ENCODE data around the gene OSBPL8. TPM values are rescaled to one million over a fixed set of nuclear protein-coding genes. Genes with fewer than 3 reads are reported as not detected.

Gene OSBPL8
- total and polyA plus RNA-seq, 4 donors: 8.6 to 114 (median 53.3) TPM

- no peak for DNase-seq
- Histone ChIP-seq H3K36me3 (ENCODE audit: control insufficient read depth in 4 of 4, insufficient read depth in 4 of 4, low read length in 4 of 4) (no peaks in the 10 kb centered on the region), H3K27ac (ENCODE audit: low read depth in 1 of 2, low read length in 1 of 2) (no peak overlapping the region), H3K9me3 (ENCODE audit: control insufficient read depth in 4 of 4, insufficient read depth in 3 of 4, low read length in 3 of 4) (peaks cover 0 to 8% (median 0%) of the 10 kb centered on the region in 4 donors), H3K4me3 (no peak overlapping the region), H3K27me3 (ENCODE audit: control insufficient read depth in 3 of 3, insufficient read depth in 3 of 3, low read length in 2 of 3) (no peaks in the 10 kb centered on the region), H3K9ac (ENCODE audit: insufficient read depth in 1 of 2, low read length in 2 of 2) (no peak overlapping the region), H3K4me1 (ENCODE audit: control insufficient read depth in 5 of 5, insufficient read depth in 5 of 5, low read length in 5 of 5) (peaks cover 0 to 5% (median 0%) of the 10 kb centered on the region in 5 donors)
- no peak for ATAC-seq (ENCODE audit: insufficient read depth, low FRiP score)
- WGBS, 2 donors: 84 to 96% methylated on average over 6 of the region's 6 CpGs
- TF ChIP-seq CTCF (IDR thresholded peaks at IDR 0.05; ENCODE audit: control extremely low read depth, extremely low read depth): no peak
Observed at GRCh38 chr12:76508128-76508980, 51.2 kb downstream of the OSBPL8 start.

- ATAC-seq (ENCODE audit: insufficient read depth, low FRiP score) (no peak), DNase-seq (no peak)
- Histone ChIP-seq H3K27me3 (ENCODE audit: control insufficient read depth in 3 of 3, insufficient read depth in 3 of 3, low read length in 2 of 3) (no peaks in the 10 kb centered on the region), H3K27ac (ENCODE audit: low read depth in 1 of 2, low read length in 1 of 2) (no peak overlapping the region), H3K36me3 (ENCODE audit: control insufficient read depth in 4 of 4, insufficient read depth in 4 of 4, low read length in 4 of 4) (peaks cover 0 to 3% (median 0%) of the 10 kb centered on the region in 4 donors), H3K4me3 (no peak overlapping the region), H3K9ac (ENCODE audit: insufficient read depth in 1 of 2, low read length in 2 of 2) (no peak overlapping the region), H3K9me3 (ENCODE audit: control insufficient read depth in 4 of 4, insufficient read depth in 3 of 4, low read length in 3 of 4) (peaks cover 0 to 2% (median 0%) of the 10 kb centered on the region in 4 donors), H3K4me1 (ENCODE audit: control insufficient read depth in 5 of 5, insufficient read depth in 5 of 5, low read length in 5 of 5) (peaks cover 0 to 5% (median 0%) of the 10 kb centered on the region in 5 donors)
- 92 to 97% methylated on average over 3 of the region's 3 CpGs for WGBS, 2 donors
- TF ChIP-seq CTCF (IDR thresholded peaks at IDR 0.05; ENCODE audit: control extremely low read depth, extremely low read depth): no peak
Observed at GRCh38 chr12:76506149-76506548, 53.4 kb downstream of the OSBPL8 start.

DNA sequence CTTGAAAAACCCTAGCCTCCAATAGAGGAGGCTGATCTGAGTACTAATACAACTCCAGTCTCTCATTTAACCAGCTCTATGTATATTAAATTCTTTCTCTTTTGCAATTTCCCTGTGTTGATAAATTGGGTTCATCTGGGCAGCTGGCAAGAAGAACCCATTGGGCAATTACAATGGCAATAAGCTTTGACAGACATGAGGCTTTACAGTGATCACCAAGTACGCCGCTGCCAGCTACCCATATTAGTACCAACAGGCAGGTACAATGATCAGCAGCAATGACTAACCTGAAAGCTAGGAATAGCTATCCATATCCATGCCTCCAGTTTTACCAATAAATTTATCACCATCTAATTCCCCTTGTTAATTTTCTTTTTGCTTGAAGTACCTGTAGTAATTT lies 54.5 kb downstream of the OSBPL8 start:
- Histone ChIP-seq H3K4me1 (ENCODE audit: control insufficient read depth in 5 of 5, insufficient read depth in 5 of 5, low read length in 5 of 5) (peaks cover 0 to 5% (median 0%) of the 10 kb centered on the region in 5 donors), H3K4me3 (no peak overlapping the region), H3K27me3 (ENCODE audit: control insufficient read depth in 3 of 3, insufficient read depth in 3 of 3, low read length in 2 of 3) (no peaks in the 10 kb centered on the region), H3K27ac (ENCODE audit: low read depth in 1 of 2, low read length in 1 of 2) (no peak overlapping the region), H3K9ac (ENCODE audit: insufficient read depth in 1 of 2, low read length in 2 of 2) (no peak overlapping the region), H3K36me3 (ENCODE audit: control insufficient read depth in 4 of 4, insufficient read depth in 4 of 4, low read length in 4 of 4) (peaks cover 0 to 3% (median 0%) of the 10 kb centered on the region in 4 donors), H3K9me3 (ENCODE audit: control insufficient read depth in 4 of 4, insufficient read depth in 3 of 4, low read length in 3 of 4) (peaks cover 0 to 2% (median 0%) of the 10 kb centered on the region in 4 donors)
- no peak for DNase-seq
- no peak for TF ChIP-seq CTCF (IDR thresholded peaks at IDR 0.05; ENCODE audit: control extremely low read depth, extremely low read depth)
- WGBS, 2 donors: 73 to 97% methylated on average over 2 of the region's 2 CpGs
- ATAC-seq (ENCODE audit: insufficient read depth, low FRiP score): no peak
